ENCODE measurements around the gene PER1.

DNA sequence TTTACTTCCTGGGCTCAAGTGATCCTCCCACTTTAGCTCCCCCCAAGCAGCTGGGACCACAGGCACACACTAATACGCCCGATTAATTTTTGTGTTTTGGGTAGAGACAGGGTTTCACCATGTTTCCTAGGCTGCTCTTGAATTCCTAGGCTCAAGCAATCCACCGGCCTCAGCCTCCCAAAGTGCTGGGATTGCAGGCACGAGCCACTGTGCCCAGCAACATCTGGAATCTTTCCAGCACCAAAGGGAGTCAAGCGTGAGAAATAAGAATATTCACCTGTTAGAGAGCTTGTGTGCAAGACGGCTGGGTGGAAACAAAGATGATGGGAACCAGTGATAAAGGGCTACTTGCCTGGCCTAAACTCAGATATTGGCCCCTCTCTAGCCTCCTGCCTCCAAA is 50.5 kb downstream of the PER1 start:
- no peak for TF ChIP-seq CTCF (IDR thresholded peaks at IDR 0.05)
- no peak for TF ChIP-seq POLR2AphosphoS5 (IDR thresholded peaks at IDR 0.05)
- TF ChIP-seq POLR2A (IDR thresholded peaks at IDR 0.05): no peak
